ENCODE measurements around the gene CIC. TPM values are rescaled to one million over a fixed set of nuclear protein-coding genes. Genes with fewer than 3 reads are reported as not detected.

CIC gene
- total RNA-seq, 1 donor from 2014 or later = 61.2 TPM

- intact Hi-C loops (cut with micrococcal nuclease) = no loop called here
- Mint-ChIP-seq H3K27me3 (no peaks in the 10 kb centered on the region), H3K36me3 (ENCODE audit: low read depth) (peaks cover 33% of the 10 kb centered on the region), H3K9me3 (no peaks in the 10 kb centered on the region), H3K4me3 (no peak overlapping the region), H3K27ac (no peak overlapping the region), H3K4me1 (peaks cover 44% of the 10 kb centered on the region)
- DNase-seq = no peak
These were observed 3.9 kb downstream of the CIC start for GRCh38 chr19:42272989-42273406.

DNA sequence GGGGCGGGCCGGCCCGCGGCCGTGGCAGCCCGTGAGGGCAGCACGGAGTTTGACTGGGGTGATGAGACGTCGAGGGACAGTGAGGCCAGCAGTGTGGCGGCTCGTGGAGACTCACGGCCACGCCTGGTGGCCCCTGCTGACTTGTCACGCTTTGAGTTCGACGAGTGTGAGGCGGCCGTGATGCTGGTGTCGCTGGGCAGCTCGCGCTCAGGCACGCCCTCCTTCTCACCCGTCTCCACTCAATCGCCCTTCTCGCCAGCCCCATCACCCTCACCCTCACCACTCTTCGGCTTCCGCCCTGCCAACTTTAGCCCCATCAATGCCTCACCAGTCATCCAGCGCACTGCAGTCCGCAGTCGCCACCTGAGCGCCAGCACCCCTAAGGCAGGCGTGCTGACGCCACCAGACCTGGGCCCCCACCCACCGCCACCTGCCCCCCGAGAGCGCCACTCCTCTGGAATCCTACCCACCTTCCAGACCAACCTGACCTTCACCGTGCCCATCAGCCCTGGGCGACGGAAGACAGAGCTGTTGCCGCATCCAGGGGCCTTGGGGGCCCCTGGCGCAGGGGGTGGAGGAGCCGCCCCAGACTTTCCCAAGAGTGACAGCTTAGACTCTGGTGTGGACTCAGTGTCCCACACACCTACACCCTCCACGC, 4.5 kb downstream of the CIC start:
- Mint-ChIP-seq H3K27ac (peak overlapping the region; percentile 17), H3K4me1 (peaks cover 47% of the 10 kb centered on the region), H3K9me3 (no peaks in the 10 kb centered on the region), H3K4me3 (no peak overlapping the region), H3K27me3 (no peaks in the 10 kb centered on the region), H3K36me3 (ENCODE audit: low read depth) (peaks cover 33% of the 10 kb centered on the region)
- intact Hi-C loops (cut with micrococcal nuclease) = no loop called here
- DNase-seq = no peak

- Mint-ChIP-seq H3K36me3 (ENCODE audit: low read depth) (peaks cover 35% of the 10 kb centered on the region), H3K27ac (peak overlapping the region; percentile 17), H3K4me3 (no peak overlapping the region), H3K9me3 (no peaks in the 10 kb centered on the region), H3K27me3 (no peaks in the 10 kb centered on the region), H3K4me1 (peaks cover 53% of the 10 kb centered on the region)
- intact Hi-C loops (cut with micrococcal nuclease) = no loop called here
- DNase-seq = no peak
These were observed 5.1 kb downstream of the CIC start for GRCh38 chr19:42274065-42274682.

GRCh38 chr19:42275103-42275502, 6.1 kb downstream of the CIC start:
- Mint-ChIP-seq H3K27me3 (no peaks in the 10 kb centered on the region), H3K4me1 (peaks cover 52% of the 10 kb centered on the region), H3K36me3 (ENCODE audit: low read depth) (peaks cover 32% of the 10 kb centered on the region), H3K27ac (peak overlapping the region; percentile 76), H3K9me3 (no peaks in the 10 kb centered on the region), H3K4me3 (peak overlapping the region; percentile 67)
- no peak for DNase-seq
- intact Hi-C loops (cut with micrococcal nuclease) = no loop called here

DNA sequence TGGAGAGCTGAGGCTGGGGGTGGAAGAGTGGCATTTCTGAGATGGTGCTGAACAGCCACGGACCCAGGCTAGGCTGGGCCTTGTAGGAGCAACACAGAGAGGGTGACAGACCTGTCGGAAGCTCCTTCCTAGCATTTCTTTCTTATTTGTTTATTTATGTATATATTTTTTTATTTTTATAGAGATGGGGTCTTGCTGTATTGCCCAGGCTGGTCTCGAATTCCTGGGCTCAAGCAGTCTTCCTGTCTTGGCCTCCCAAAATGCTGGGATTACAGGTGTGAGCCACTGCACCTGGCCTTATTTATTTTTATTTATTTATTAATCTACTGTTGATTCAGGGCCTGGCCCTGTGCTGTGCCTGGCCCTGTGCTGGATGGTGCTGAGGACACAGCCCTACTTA, 6.5 kb downstream of the CIC start:
- H3K9me3 Mint-ChIP-seq = no peaks in the 10 kb centered on the region
- H3K27me3 Mint-ChIP-seq = no peaks in the 10 kb centered on the region
- peak overlapping the region; percentile 67 for H3K4me3 Mint-ChIP-seq
- no peak for DNase-seq
- peaks cover 31% of the 10 kb centered on the region for H3K36me3 Mint-ChIP-seq (ENCODE audit: low read depth)
- peaks cover 48% of the 10 kb centered on the region for H3K4me1 Mint-ChIP-seq
- intact Hi-C loops (cut with micrococcal nuclease) = no loop called here
- H3K27ac Mint-ChIP-seq = peak overlapping the region; percentile 76

DNA sequence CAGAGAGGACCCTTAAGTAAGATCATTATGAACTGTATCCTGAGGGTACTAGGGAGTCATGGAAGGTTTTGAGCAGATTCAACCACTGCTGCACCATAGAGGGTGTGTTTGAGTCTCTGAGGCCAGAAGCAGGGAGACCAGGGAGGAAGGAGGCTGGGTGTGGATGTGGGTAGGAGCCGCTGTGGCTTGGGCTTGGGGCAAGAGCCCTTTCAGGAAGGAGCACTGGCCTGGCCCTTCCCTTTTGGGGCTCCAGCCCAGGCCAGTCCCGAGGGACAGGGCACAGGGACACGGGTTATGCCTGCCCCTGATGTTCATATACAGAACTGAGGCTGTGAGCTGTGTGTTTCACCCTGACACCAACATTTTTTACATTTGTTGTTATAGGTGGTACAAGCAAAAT, 7.2 kb downstream of the CIC start:
- Mint-ChIP-seq H3K27ac (peak overlapping the region; percentile 48), H3K4me1 (peaks cover 42% of the 10 kb centered on the region), H3K9me3 (no peaks in the 10 kb centered on the region), H3K36me3 (ENCODE audit: low read depth) (peaks cover 31% of the 10 kb centered on the region), H3K27me3 (no peaks in the 10 kb centered on the region), H3K4me3 (peak overlapping the region; percentile 15)
- DNase-seq = no peak
- intact Hi-C loops (cut with micrococcal nuclease) = no loop called here

DNA sequence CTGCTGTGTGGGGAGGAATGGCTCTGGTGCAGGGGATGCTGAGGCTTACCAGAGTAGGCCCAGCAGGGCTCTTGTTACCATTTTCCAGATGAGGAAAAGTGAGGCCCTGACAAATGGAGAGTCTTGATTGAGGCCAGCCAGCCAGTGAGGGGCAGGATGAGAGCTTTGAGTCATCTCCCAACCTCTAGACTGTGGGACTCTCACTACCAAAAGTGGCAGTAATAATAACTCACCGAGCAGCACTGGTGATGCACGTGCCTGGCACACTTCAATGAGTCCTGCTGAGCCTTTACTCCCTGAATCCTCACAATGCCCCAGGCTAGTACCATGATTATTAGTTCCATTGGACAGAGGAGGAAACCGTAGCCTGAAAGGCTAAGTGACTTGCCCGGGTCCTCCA, 7.8 kb downstream of the CIC start:
- no peaks in the 10 kb centered on the region for H3K9me3 Mint-ChIP-seq
- H3K27ac Mint-ChIP-seq = peak overlapping the region; percentile 76
- peaks cover 32% of the 10 kb centered on the region for H3K36me3 Mint-ChIP-seq (ENCODE audit: low read depth)
- no peaks in the 10 kb centered on the region for H3K27me3 Mint-ChIP-seq
- H3K4me3 Mint-ChIP-seq = no peak overlapping the region
- no peak for DNase-seq
- H3K4me1 Mint-ChIP-seq = peaks cover 42% of the 10 kb centered on the region
- intact Hi-C loops (cut with micrococcal nuclease) = no loop called here

DNA sequence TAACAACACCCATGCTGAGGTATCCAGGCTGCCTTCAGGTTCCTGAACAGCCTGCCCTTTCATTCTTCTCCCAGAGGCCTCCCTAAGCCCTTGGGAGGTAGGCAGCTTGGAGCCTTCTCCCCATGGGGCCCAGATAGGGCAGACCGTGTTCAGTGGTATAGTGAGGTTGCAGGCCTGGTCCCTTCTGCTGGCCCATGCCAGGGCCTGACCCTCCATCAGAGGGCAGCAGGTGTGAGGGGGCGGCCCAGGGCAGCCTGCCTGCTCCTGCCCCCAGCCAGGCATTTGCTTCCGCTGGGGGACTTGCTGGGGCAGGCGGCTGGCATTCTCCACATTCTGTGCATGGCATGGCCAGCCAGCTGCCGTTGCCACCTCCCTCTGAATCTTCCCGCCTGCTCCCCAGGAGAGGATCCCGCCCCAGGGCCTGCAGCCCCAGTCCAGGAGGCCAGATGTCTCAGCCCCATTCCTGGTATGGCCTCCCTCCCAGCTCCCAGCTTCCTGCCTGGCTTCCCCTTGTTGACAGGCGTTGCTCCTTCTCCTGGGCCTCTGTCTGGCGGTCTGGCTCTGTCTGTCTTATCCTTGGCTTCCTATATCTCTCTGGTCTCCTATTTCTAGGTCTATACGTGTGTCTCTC, 8.9 kb downstream of the CIC start:
- Mint-ChIP-seq H3K9me3 (no peaks in the 10 kb centered on the region), H3K36me3 (ENCODE audit: low read depth) (peaks cover 32% of the 10 kb centered on the region), H3K4me1 (peaks cover 50% of the 10 kb centered on the region), H3K4me3 (no peak overlapping the region), H3K27me3 (no peaks in the 10 kb centered on the region), H3K27ac (peak overlapping the region; percentile 70)
- intact Hi-C loops (cut with micrococcal nuclease) = no loop called here
- DNase-seq = no peak

GRCh38 chr19:42278452-42279154, 9.6 kb downstream of the CIC start:
- no peak for DNase-seq
- Mint-ChIP-seq H3K4me1 (peaks cover 50% of the 10 kb centered on the region), H3K4me3 (no peak overlapping the region), H3K27me3 (no peaks in the 10 kb centered on the region), H3K9me3 (no peaks in the 10 kb centered on the region), H3K36me3 (ENCODE audit: low read depth) (peaks cover 27% of the 10 kb centered on the region), H3K27ac (peak overlapping the region; percentile 70)
- intact Hi-C loops (cut with micrococcal nuclease) = loop anchor here (1.0 kb wide), 1 partner anchor 34 kb away; no protein-coding TSS in a partner anchor

- peak overlapping the region; percentile 90 for H3K27ac Mint-ChIP-seq
- DNase-seq = no peak
- intact Hi-C loops (cut with micrococcal nuclease) = loop anchor here (1.0 kb wide), 1 partner anchor 35 kb away; no protein-coding TSS in a partner anchor
- no peaks in the 10 kb centered on the region for H3K9me3 Mint-ChIP-seq
- peaks cover 22% of the 10 kb centered on the region for H3K36me3 Mint-ChIP-seq (ENCODE audit: low read depth)
- no peaks in the 10 kb centered on the region for H3K27me3 Mint-ChIP-seq
- peaks cover 50% of the 10 kb centered on the region for H3K4me1 Mint-ChIP-seq
- no peak overlapping the region for H3K4me3 Mint-ChIP-seq
These were observed 10.3 kb downstream of the CIC start for GRCh38 chr19:42279155-42279901.

- intact Hi-C loops (cut with micrococcal nuclease) = loop anchor here (1.0 to 5.0 kb wide), 5 partner anchors 10 to 393 kb away; partner anchors contain the start of gene ERF
- H3K27ac Mint-ChIP-seq = peak overlapping the region; percentile 90
- H3K9me3 Mint-ChIP-seq = no peaks in the 10 kb centered on the region
- H3K4me1 Mint-ChIP-seq = peaks cover 48% of the 10 kb centered on the region
- H3K4me3 Mint-ChIP-seq = no peak overlapping the region
- peak; percentile 97 for DNase-seq
- H3K27me3 Mint-ChIP-seq = no peaks in the 10 kb centered on the region
- peaks cover 14% of the 10 kb centered on the region for H3K36me3 Mint-ChIP-seq (ENCODE audit: low read depth)
These were observed 11.1 kb downstream of the CIC start for GRCh38 chr19:42279902-42280814.

DNA sequence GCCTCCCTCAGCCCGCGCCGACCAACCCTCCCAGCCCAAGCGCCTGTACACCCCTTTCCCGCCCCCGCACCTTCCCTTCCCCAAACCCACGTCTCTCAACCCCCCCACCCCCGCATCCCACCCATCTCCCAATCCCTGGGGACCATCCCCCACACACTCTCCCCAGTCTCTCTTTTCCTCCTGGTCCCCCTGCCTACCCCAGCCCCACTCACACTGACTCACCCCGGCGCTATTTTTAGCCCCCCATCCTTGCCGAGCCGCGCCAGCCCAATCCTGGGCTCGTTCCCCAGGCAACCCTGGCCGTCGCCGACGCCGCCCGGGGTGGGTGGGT, 11.7 kb downstream of the CIC start:
- intact Hi-C loops (cut with micrococcal nuclease) = loop anchor here (1.0 to 5.0 kb wide), 4 partner anchors 10 to 393 kb away; partner anchors contain the start of gene ERF
- no peak for DNase-seq
- Mint-ChIP-seq H3K4me3 (no peak overlapping the region), H3K36me3 (ENCODE audit: low read depth) (peaks cover 12% of the 10 kb centered on the region), H3K27ac (peak overlapping the region; percentile 86), H3K4me1 (peaks cover 47% of the 10 kb centered on the region), H3K9me3 (no peaks in the 10 kb centered on the region), H3K27me3 (no peaks in the 10 kb centered on the region)

All from activated CD4-positive, alpha-beta T cell treated with anti-CD3 and anti-CD28 coated beads, Interleukin-2, amount 10 ng/mL, durations not matched to agents 24 days and 14 days (primary cell).